DMS79 treated with DMSO at 0.1 percent for 48 hours (cell line): Measurements from ENCODE around the gene CYP1A2.

Experiments used
- DNase-seq: peaks from one replicate; lab custom pipeline; 2025; lab: John Stamatoyannopoulos, UW

Gene CYP1A2

DNA sequence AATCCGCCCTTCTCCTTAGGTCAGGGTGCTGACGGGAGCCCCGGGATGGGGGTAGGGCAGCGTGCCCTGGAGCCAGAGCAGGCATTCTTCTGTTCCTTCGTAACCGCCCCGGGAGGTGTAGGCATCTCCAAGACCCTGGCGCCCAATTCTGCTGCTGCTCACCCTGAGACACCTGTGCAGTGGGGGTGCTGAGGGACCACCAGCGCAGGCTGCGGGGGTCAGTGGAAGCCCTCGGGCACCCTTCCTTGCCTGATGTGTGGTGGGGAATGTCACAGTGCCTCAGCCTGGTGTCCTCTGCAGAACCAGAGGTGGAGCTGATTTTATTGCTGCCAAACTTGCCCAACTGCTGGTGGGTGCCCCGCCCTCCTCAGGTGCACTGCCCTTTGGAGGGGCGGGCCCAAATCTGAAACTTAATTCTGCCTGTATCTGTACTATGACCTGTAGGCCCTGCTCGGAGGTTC is 40.6 kb downstream of the CYP1A2 start:
- no peak for DNase-seq

DNA sequence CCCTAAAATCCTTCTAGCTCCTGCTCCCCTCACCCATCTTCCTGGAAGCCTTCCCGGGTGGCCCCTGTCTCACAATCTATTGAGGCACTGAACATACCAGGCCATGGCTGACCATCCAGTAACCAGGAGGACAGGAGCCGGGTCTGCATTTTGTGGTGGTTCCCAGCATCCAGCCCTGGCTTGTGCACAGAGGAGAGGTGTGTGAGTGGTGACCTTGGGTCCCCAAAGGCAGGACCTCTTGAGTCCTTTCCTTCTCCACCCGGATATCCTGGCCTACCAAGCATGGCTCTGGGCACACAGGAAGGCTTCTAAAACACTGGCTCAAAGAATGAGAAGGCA is 41.1 kb downstream of the CYP1A2 start:
- DNase-seq = no peak

DNA sequence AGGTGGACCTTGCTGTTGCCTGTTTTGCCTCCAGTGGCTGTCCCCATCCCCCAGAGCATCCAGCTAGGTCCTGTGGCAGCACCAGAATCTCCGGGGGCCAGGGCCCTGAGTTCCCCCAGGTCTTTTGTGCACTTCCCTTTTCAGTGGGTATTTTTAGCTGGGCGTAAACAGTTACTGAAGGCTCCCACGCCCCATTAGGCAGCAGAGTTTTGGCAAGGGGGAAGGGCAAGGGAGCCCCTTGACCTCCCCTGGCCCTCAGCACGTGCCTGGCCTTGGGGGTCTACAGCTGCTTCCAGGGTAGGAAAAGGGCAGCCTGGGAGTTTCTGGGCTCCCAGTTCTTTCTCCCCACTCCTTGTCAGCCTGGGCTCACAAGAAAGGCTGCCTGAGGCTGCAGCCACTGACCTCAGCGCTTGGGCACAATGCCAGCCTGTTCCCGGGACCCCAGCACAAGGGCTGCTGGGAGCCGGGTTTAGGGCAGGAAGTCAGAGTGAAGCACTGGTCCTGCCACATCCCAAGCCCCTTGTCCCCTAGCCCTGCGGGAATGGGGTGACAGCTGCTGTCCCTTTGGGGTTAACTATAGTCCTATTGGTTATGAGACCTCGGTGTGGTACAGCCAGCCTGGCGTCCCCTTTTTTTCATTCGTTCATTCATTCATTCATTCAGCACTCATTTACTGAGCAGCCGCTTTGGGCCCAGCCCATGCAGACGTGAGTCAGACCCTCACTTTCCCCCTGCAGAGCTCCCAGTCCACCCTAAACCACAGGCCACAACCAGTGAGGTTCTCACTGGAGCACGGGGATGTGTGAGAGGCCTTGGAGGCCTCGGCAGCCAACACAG is 41.7 kb downstream of the CYP1A2 start:
- DNase-seq = no peak

DNA sequence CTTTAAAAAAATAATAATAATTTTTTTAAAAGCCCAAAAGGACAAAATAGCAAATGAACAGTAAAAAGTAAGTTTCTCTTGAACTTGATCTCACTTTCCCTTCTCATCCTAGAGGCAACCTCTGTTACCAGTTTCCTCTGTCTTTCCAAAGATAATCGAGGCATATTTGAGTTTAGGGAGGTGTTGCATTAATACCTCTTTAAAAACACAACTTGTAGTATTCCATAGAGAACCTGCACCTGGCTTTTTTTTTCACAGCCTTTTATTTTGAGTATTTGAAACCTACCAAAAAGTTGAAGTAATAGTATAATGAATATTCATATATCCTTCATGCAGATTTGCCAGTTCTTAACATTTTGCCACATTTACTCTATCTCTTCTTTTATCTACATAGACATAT is 42.4 kb downstream of the CYP1A2 start:
- DNase-seq = no peak

DNA sequence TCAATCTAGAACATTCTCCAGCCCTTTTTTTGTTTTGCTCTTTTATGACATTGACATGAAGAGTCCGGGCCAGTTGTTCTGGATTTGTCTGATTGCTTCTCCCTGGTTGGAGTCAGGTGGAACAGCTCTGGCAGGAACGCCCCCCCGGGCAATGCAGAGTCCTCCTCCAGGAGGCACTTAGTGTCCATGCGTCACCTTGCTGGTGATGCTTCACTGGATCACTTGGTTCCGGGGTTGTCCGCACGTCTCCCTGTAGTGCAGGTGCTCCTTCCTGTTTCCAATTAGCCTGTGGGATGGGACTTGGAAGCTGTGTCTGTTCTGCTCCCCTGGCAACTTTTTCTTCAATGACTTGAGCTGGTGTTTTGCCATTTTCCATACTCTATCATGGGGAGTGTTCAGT is 43.0 kb downstream of the CYP1A2 start:
- no peak for DNase-seq

DNA sequence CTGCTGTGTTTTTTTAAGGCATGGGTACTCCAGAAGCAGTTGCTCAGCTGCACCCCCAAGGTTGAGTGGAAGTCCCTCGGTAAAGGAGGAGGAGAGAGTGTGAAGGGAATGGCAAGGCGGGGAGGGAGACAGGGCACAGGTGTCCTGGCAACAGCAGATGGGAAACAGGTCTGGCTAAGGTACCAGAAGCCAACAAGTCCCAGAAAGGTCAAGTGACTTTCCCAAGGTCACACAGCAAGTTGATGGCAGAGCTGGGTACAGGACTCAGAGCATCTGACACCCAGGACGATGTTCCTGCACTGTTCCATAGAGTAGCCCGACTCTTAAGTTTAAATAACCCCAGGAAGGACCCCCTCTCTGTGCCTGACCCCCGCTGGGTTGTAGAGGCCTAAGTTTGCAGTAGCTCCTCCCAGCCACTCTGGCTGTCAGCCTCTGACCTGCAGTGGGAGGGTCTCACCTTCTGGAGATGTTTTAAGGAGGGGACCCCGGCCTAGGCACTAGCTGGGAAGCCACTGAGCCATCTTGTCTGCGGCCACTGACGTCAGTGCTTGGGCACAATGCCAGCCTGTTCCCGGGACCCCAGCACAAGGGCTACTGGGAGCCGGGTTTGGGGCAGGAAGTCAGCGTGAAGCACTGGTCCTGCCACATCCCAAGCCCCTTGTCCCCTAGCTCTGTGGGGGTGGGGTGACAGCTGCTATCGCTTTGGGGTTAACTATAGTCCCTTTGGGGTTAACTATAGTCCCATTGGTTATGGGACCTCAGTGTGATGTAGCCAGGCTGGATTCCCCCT is 43.8 kb downstream of the CYP1A2 start:
- no peak for DNase-seq

DNA sequence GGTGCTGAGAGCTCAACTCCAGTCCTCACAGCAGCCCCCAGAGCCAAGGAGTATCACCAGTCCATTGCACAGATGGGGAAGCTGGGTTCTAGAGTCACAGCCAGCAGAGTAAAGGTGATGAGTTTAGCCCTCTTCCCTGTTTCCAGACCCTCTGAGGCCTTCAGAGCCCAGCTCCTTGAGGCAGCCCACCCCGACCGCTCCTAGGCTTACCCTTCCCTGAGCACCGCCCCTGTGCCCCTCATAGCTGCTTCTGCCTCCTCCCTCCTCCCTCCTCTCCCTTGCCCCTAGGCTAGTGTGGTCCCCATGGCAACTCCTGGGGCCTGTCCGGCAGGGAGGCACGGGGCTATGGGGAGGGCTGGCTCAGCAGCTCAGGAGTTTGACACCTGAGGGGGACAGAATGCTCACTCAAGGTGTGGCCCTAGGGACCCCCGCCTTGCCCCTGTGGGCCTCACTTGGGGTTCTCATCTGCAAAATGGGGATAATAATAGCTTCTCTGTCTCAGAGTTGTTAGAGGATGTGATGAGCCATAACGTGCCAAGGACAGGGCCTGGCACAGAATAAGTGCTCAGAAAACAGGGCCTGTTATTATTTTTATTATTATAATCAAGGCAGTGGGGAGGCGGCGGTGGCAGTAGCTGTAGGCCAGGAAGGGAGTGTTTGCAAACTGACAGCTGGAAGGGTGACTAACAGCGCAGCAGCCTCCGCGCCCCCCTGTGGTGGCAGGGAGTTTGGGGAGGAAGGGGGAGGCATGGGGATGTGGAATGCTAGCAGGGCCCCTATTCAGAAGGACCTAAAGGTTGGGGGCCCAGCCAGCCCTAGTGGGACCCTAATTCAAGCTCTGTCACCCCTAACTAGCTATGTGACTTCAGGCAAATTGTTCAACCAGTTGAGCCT is 44.7 kb downstream of the CYP1A2 start:
- no peak for DNase-seq

DNA sequence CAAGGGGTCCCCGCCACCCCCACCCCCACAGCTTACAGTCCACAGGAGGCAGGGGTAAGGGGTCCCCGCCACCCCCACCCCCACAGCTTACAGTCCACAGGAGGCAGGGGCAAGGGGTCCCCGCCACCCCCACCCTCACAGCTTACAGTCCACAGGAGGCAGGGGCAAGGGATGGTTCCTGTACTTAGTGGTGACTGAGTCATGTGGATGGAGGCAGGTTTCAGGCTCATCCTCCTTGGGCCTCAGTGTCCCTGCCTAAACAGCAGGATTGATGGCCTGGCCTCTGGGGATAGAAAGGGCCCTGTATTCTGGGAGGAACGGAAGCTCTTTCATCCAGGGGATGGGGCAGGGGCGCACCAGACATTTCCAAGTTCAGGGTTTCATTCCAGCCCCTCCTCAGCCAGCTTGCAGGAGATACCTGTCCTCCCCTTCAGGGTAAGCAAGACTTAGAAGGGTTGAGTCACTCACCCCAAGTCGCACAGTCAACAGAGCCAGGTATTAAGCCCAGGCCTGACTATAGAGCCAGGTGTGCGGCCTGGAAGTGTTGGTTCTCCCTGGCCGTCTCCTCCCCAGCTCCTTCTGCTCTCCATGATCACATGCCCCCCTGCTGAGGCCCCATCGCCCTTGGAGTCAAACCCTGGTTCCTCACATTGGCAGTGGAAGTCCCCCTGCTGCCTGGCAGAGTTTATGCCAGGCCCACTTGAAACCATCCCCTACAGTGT is 45.8 kb downstream of the CYP1A2 start:
- no peak for DNase-seq

DNA sequence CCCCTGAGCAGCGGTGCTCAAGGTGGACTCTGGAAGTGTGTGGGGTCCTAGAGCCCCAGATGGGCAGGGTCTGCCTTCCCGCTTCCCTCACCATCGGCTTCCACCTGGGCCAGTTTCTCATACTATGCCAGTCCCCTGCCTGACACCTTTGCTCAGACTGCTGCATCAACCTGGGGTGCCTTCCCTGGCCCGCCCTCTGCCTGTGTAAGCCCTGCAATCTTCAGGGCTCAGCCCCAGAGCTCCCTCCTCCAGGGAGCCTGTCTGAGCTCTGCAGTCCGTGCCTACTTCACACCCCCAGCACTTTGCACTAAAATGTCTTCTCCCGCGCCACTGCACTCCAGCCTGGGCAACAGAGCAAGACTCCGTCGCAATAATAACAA is 46.3 kb downstream of the CYP1A2 start:
- no peak for DNase-seq

DNA sequence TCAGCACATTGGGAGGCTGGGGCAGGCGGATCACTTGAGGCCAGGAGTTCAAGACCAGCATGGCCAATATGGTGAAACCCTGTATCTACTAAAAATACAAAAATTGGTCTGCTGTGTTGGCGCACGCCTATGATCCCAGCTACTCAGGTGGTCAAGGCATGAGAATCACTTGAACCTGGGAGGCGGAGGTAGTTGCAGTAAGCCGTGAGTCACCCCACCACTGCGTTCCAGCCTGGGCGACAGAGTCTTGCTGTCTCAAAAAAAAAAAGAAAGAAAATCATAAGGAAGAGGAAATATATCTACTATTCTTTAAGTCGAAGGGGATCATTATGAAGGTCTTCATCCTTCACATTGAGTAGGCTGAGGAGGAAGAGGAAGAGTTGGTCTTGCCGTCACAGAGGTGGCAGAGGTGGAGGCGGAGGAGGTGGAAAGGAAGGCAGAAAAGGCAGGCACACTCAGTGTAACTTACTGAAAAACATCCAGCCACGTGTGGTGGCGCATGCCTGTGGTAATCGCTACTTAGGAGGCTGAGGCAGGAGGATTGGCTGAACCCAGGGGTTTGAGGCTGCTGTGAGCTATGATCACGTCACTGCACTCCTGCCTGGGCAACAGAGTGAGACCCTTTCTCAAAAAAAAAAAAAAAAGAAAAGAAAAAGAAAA is 47.5 kb downstream of the CYP1A2 start:
- DNase-seq = no peak

DNA sequence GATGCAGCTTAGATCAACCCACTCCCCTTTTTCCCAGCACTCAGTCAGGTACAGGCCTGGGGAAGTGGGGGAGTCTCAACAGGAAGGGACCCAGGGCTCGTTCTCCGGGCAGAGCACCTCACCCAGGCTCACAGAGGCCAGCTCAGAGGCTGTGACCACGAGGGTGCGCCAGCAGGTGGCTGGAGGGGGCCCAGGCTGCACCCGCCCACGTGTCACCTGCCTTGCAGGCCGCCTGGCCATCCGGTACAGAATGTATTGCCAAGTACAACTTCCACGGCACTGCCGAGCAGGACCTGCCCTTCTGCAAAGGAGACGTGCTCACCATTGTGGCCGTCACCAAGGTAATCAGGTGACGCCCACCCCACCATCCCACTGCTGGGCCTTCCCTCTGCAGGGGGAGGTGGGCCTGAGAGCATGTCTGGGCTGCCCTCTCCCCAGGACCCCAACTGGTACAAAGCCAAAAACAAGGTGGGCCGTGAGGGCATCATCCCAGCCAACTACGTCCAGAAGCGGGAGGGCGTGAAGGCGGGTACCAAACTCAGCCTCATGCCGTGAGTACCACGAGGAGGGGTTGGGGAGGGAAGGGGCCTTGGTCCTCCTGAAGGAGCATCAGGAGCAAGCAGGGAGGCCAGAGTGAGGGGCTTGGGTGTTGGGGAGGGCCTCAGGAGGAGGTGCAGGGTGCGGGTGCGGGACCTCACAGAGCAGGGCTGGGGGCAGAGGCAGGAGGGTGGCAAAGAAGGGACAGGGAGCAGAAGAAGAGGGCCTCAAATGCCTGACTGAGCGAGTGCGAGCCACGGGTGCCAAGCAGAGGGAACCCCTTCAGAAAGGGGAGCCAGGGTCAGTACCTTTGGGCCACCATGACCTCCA is 50.0 kb downstream of the CYP1A2 start:
- DNase-seq = no peak

DNA sequence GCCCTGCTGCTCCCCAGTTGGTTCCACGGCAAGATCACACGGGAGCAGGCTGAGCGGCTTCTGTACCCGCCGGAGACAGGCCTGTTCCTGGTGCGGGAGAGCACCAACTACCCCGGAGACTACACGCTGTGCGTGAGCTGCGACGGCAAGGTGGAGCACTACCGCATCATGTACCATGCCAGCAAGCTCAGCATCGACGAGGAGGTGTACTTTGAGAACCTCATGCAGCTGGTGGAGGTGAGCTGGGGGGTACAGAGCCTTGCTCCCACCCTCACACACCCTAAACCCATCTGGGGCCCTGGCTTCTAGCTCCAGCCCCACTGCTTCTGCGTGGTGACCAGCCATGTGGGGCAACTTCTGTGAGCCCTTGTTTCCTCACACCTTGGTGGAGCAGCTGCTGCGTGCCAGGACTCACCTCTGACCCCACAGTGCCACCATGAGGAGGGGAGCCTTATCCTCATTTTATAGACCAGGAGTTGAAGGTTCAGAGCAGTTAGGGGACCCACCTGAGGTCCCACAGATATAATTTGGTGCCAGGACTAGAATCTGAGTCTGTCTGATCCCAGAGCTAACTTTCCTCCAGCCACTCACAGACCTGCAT is 50.7 kb downstream of the CYP1A2 start:
- no peak for DNase-seq

DNA sequence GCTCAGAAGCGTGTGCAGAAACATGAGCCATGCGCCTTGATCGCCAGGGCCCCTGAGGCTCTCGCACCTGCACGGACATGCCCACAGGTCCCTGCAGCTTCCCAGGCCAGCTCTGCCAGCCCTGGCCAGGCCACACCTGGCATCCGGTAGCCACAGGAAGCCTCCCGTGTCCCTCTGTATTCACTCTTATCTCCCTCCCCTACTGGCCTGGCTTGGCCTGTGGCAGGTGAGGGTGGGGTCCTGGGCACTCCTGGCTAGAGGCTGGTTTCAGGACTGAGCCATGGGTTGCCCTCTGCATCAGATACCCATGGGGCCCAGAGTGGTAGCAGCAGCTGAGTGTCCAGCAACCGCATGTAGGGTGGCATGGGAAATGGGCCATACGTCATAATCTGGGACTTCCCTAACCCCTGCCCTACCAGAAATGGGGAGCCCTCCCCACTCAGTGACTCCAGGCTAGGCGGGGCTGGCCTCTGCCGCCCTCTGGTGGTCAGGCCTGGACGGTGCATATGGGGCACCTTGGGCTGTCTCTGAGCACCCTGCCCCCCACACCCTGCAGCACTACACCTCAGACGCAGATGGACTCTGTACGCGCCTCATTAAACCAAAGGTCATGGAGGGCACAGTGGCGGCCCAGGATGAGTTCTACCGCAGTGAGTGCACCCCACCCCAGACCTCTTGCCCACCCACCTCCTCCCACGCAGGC is 51.4 kb downstream of the CYP1A2 start:
- no peak for DNase-seq

DNA sequence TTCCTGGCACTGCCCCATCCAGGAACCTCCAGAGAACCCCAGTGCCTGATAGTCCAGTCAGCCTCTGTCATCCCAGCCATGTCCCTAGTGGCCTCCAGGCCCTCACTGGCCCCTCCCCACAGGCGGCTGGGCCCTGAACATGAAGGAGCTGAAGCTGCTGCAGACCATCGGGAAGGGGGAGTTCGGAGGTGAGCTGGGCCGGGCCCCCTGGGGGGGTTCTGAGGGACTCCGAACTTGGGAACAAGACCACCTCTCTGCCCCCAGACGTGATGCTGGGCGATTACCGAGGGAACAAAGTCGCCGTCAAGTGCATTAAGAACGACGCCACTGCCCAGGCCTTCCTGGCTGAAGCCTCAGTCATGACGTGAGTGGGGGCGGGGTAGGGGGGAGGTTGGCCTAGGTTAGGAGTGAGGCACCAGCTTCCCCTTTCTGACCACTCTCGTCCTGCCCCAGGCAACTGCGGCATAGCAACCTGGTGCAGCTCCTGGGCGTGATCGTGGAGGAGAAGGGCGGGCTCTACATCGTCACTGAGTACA is 52.0 kb downstream of the CYP1A2 start:
- DNase-seq = no peak

DNA sequence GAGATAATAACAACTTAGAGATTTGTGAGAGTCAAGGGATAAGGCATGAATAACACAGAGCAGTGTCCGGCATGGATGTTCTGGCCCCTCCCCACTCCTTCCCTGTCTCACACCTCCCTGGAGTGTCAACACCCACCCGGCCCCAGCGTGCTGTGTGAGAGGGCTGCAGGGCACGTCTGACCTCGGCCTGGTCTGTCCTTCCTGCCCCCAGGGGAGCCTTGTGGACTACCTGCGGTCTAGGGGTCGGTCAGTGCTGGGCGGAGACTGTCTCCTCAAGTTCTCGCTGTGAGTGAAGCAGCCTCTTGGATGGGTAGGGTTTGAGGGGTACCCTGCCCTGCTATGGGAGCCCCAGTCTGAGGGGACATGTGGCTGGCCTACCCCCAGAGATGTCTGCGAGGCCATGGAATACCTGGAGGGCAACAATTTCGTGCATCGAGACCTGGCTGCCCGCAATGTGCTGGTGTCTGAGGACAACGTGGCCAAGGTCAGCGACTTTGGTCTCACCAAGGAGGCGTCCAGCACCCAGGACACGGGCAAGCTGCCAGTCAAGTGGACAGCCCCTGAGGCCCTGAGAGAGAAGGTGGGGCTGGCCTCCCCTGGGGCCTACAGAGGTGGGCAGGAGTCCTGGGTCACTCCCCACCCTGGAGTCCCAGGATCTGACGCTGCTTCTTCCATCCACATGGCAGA is 52.8 kb downstream of the CYP1A2 start:
- no peak for DNase-seq

DNA sequence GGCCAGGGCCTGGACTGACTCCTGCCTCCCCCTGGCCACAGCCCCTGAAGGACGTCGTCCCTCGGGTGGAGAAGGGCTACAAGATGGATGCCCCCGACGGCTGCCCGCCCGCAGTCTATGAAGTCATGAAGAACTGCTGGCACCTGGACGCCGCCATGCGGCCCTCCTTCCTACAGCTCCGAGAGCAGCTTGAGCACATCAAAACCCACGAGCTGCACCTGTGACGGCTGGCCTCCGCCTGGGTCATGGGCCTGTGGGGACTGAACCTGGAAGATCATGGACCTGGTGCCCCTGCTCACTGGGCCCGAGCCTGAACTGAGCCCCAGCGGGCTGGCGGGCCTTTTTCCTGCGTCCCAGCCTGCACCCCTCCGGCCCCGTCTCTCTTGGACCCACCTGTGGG is 53.6 kb downstream of the CYP1A2 start:
- no peak for DNase-seq

DNA sequence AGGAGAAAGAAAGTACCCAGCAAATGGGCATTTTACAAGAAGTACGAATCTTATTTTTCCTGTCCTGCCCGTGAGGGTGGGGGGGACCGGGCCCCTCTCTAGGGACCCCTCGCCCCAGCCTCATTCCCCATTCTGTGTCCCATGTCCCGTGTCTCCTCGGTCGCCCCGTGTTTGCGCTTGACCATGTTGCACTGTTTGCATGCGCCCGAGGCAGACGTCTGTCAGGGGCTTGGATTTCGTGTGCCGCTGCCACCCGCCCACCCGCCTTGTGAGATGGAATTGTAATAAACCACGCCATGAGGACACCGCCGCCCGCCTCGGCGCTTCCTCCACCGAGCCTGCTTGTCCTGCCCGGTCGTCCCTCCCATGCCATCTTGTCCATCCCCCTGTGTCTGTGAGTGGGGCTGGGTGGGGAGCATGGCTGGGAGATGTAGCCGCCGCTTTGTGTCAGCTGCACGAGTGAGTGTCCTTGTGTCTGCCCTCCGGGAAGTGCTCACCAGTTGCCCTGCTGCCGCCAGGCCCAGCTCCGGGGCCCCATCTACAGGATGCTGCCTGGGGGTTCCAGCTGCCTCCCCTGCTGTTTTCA is 54.3 kb downstream of the CYP1A2 start:
- DNase-seq = no peak

DNA sequence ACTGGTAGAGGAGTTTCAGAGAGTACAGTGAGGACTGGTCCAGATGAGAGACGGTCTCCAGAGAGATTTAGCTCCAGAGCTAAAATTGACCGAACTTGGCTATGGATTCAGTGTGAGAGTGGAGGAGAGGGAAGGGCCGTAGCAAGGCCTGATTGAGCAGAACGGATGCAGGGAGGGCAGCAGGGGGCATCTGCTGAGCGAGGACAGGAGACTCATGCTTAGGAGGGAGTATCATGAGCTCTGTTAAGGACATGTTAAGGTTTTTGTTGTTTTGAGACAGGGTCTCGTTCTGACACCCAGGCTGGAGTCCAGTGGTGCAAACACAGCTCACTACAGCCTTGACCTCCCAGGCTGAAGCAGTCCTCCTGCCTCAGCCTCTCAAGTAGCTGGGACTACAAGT is 56.3 kb downstream of the CYP1A2 start:
- no peak for DNase-seq
